HEK293 (cell line): Measurements from ENCODE around the gene CENPH.
"Not testable (repeated sequence)": the region's sequence is repeated elsewhere in the genome, so short reads cannot be mapped to it uniquely, and the experiment has no call there.

Experiments used
- CTCF ChIP-seq: fragments of 450-650 bp; formaldehyde crosslinking; IDR thresholded peaks from 2 replicates; pipeline ENCODE4 v1.5.1; 2016; ENCODE audit warnings: missing biosample characterization, missing genetic modification characterization
- PRDM2 ChIP-seq: fragments of 450-650 bp; formaldehyde crosslinking; IDR thresholded peaks from 2 replicates; pipeline ENCODE4 v1.5.1; 2016; ENCODE audit warnings: missing biosample characterization, missing genetic modification characterization, borderline replicate concordance
- REST ChIP-seq: fragments of 450-650 bp; formaldehyde crosslinking; IDR thresholded peaks from 2 replicates; pipeline ENCODE4 v1.5.1; 2016; ENCODE audit warnings: missing biosample characterization, missing genetic modification characterization
- ZBTB10 ChIP-seq: fragments of 450-650 bp; formaldehyde crosslinking; IDR thresholded peaks from 2 replicates; pipeline ENCODE4 v1.5.1; 2016; ENCODE audit warnings: missing biosample characterization, missing genetic modification characterization
- ZNF274 ChIP-seq, 2 experiments: fragments of 200-500 bp in 1 of 2; fragments of 450-650 bp in 1 of 2; sonication (Bioruptor generic) in 1 of 2; formaldehyde crosslinking in 1 of 2; IDR thresholded peaks; 2 replicates each; pipeline versions ENCODE4 v1.5.1 to v1.6.1; 2014 to 2016; ENCODE audit warnings: borderline replicate concordance in 1 of 2, inconsistent platforms in 1 of 2, low read length in 1 of 2, missing biosample characterization in 1 of 2, missing genetic modification characterization in 1 of 2
- ZNF639 ChIP-seq: fragments of 450-650 bp; formaldehyde crosslinking; IDR thresholded peaks from 2 replicates; pipeline ENCODE4 v1.5.1; 2016; ENCODE audit warnings: missing biosample characterization, missing genetic modification characterization
- ZXDB ChIP-seq: fragments of 450-650 bp; formaldehyde crosslinking; IDR thresholded peaks from 2 replicates; pipeline ENCODE4 v1.5.1; 2016; ENCODE audit warnings: missing biosample characterization, missing genetic modification characterization

- TF ChIP-seq ZNF274 (IDR thresholded peaks at IDR 0.05; ENCODE audit: low read length); ZNF274 (tag by site-specific recombination; IDR thresholded peaks at IDR 0.05; ENCODE audit: borderline replicate concordance); ZBTB10; CTCF (tag by site-specific recombination); ZNF639 (tag by site-specific recombination); PRDM2 (tag by site-specific recombination); ZXDB; REST (tag by site-specific recombination): not testable (repeated sequence)
Measured at GRCh38 chr5:69148576-69148975, 40.8 kb upstream of the CENPH start.
